Caco-2 (cell line): ENCODE results near the gene FAM50B. TPM values are rescaled to one million over a fixed set of nuclear protein-coding genes. Genes with fewer than 3 reads are reported as not detected.

Source experiments
- BruUV-seq: library from RNA; stranded (reverse); fragments of 400-500 nt; replicated peaks from 2 replicates; lab custom pipeline; 2021; lab: Mats Ljungman, UMichigan
- CTCF ChIA-PET: fragments of 300-600 bp; sonication (Branson Sonifier 250); formaldehyde crosslinking; loops from one replicate; lab custom pipeline; 2022; ENCODE audit warnings: antibody characterized with exemption; lab: Charles Lee
- POLR2A ChIA-PET: fragments of 300-600 bp; sonication (Branson Sonifier 250); formaldehyde crosslinking; loops from one replicate; lab custom pipeline; 2022; ENCODE audit warnings: antibody characterized with exemption; lab: Charles Lee
- DNase-seq, 2 experiments: peaks; one replicate each; pipeline versions ENCODE4 v3.0.0 to v3.0.0-alpha.2; 2020 to 2022
- H3K27me3 ChIP-seq: replicated peaks from 2 replicates; pipeline ENCODE4 v1.6.0; 2011; ENCODE audit warnings: low read length; ENCODE audit not compliant: control insufficient read depth, insufficient read depth
- H3K36me3 ChIP-seq: 2 replicates; pipeline ENCODE4 v1.5.1; 2011; ENCODE audit warnings: low read length; ENCODE audit not compliant: control insufficient read depth, insufficient read depth
- H3K4me1 ChIP-seq: fragments of 250-450 bp; sonication (Bioruptor Pico); 2 replicates; pipeline ENCODE4 v1.5.1; 2020; ENCODE audit warnings: mild to moderate bottlenecking
- H3K4me3 ChIP-seq: 2 replicates; pipeline ENCODE4 v1.5.1; 2011; ENCODE audit warnings: low read depth, mild to moderate bottlenecking, control low read depth, low read length
- H3K9me3 ChIP-seq: fragments of 250-450 bp; sonication (Bioruptor Pico); 2 replicates; pipeline ENCODE4 v1.5.1; 2020; ENCODE audit warnings: mild to moderate bottlenecking, moderate library complexity
- H3K27ac Mint-ChIP-seq: one replicate; pipeline ENCODE4 v1.8.0; 2022; ENCODE audit warnings: mixed read lengths; ENCODE audit not compliant: unreplicated experiment
- H3K27me3 Mint-ChIP-seq: one replicate; pipeline ENCODE4 v1.8.0; 2022; ENCODE audit warnings: mixed read lengths; ENCODE audit not compliant: insufficient read depth, unreplicated experiment
- H3K36me3 Mint-ChIP-seq: one replicate; pipeline ENCODE4 v1.8.0; 2022; ENCODE audit warnings: mild to moderate bottlenecking, mixed read lengths; ENCODE audit not compliant: insufficient read depth, unreplicated experiment
- H3K4me1 Mint-ChIP-seq: one replicate; pipeline ENCODE4 v1.8.0; 2022; ENCODE audit warnings: low read depth, mixed read lengths; ENCODE audit not compliant: unreplicated experiment
- H3K4me3 Mint-ChIP-seq: one replicate; pipeline ENCODE4 v1.8.0; 2022; ENCODE audit warnings: mild to moderate bottlenecking, moderate library complexity, mixed read lengths; ENCODE audit not compliant: unreplicated experiment
- H3K9me3 Mint-ChIP-seq: one replicate; pipeline ENCODE4 v1.8.0; 2022; ENCODE audit warnings: mixed read lengths; ENCODE audit not compliant: unreplicated experiment
- CTCF ChIP-seq, 2 experiments: fragments of 200-600 bp in 1 of 2; IDR thresholded peaks; 1 replicate in 1 of 2; 2 replicates in 1 of 2; pipeline versions ENCODE4 v1.5.1 to v1.8.0; 2011 to 2022; ENCODE audit warnings: antibody characterized with exemption in 1 of 2, control low read depth in 1 of 2, inconsistent platforms in 1 of 2, low read depth in 1 of 2, low read length in 1 of 2, mild to moderate bottlenecking in 1 of 2, moderate library complexity in 1 of 2; ENCODE audit not compliant: insufficient read depth in 1 of 2, severe bottlenecking in 1 of 2, unreplicated experiment in 1 of 2
- intact Hi-C: fragments of 100-400 bp; cut with micrococcal nuclease; formaldehyde crosslinking; loops from one replicate; pipeline ENCODE4 v1.10.0; 2022; ENCODE audit not compliant: unreplicated experiment
- total RNA-seq: library from RNA; stranded (reverse); gene quantifications from 2 replicates; pipeline ENCODE4 v1.2.3, GENCODE V29; 2022

FAM50B gene
- total RNA-seq, 1 experiment from 2014 or later: not detected

- no peaks in the 10 kb centered on the region for H3K9me3 Mint-ChIP-seq
These were observed 35.3 kb upstream of the FAM50B start for GRCh38 chr6:3813918-3814317.

GRCh38 chr6:3814539-3814938, 34.6 kb upstream of the FAM50B start:
- intact Hi-C loops: no loop called here
- Histone ChIP-seq H3K4me1 (no peaks in the 10 kb centered on the region), H3K4me3 (no peak overlapping the region), H3K36me3 (no peaks in the 10 kb centered on the region), H3K27me3 (no peaks in the 10 kb centered on the region), H3K9me3 (no peaks in the 10 kb centered on the region)
- no TSS peak for BruUV-seq
- ChIA-PET POLR2A (no interaction called here), CTCF (no interaction called here)
- TF ChIP-seq CTCF (IDR thresholded peaks at IDR 0.05; ENCODE audit: insufficient read depth in 1 of 2, low read depth in 1 of 2, low read length in 1 of 2, severe bottlenecking in 1 of 2, unreplicated experiment in 1 of 2): no peak
- Mint-ChIP-seq H3K4me1 (no peaks in the 10 kb centered on the region), H3K27ac (no peak overlapping the region), H3K36me3 (no peaks in the 10 kb centered on the region), H3K27me3 (no peaks in the 10 kb centered on the region), H3K9me3 (no peaks in the 10 kb centered on the region), H3K4me3 (no peak overlapping the region)
- no peak for DNase-seq

More at GRCh38 chr6:3813918-3814317, 35.3 kb upstream of the FAM50B start:
- Mint-ChIP-seq H3K27me3 (no peaks in the 10 kb centered on the region), H3K36me3 (no peaks in the 10 kb centered on the region), H3K27ac (no peak overlapping the region), H3K4me1 (peaks cover 3% of the 10 kb centered on the region), H3K4me3 (no peak overlapping the region)
- Histone ChIP-seq H3K27me3 (no peaks in the 10 kb centered on the region), H3K9me3 (no peaks in the 10 kb centered on the region), H3K36me3 (no peaks in the 10 kb centered on the region), H3K4me3 (no peak overlapping the region), H3K4me1 (peaks cover 3% of the 10 kb centered on the region)
- intact Hi-C loops: no loop called here
- no peak for DNase-seq
- TF ChIP-seq CTCF (IDR thresholded peaks at IDR 0.05; ENCODE audit: insufficient read depth in 1 of 2, low read depth in 1 of 2, low read length in 1 of 2, severe bottlenecking in 1 of 2, unreplicated experiment in 1 of 2): no peak
- CTCF ChIA-PET: no interaction called here
- POLR2A ChIA-PET: no interaction called here
- BruUV-seq: no TSS peak

GRCh38 chr6:3816251-3816650, 32.9 kb upstream of the FAM50B start:
- CTCF ChIA-PET: no interaction called here
- intact Hi-C loops: no loop called here
- no peak for DNase-seq

More at GRCh38 chr6:3816251-3816650, 32.9 kb upstream of the FAM50B start:
- H3K4me1 ChIP-seq: no peaks in the 10 kb centered on the region
- Mint-ChIP-seq H3K9me3 (no peaks in the 10 kb centered on the region), H3K36me3 (no peaks in the 10 kb centered on the region), H3K27ac (no peak overlapping the region), H3K4me3 (no peak overlapping the region), H3K4me1 (no peaks in the 10 kb centered on the region), H3K27me3 (no peaks in the 10 kb centered on the region)
- H3K4me3 ChIP-seq: no peak overlapping the region
- BruUV-seq: no TSS peak
- no peak for TF ChIP-seq CTCF (IDR thresholded peaks at IDR 0.05; ENCODE audit: insufficient read depth in 1 of 2, low read depth in 1 of 2, low read length in 1 of 2, severe bottlenecking in 1 of 2, unreplicated experiment in 1 of 2)
- H3K36me3 ChIP-seq: no peaks in the 10 kb centered on the region
- no peaks in the 10 kb centered on the region for H3K27me3 ChIP-seq
- POLR2A ChIA-PET: no interaction called here
- H3K9me3 ChIP-seq: no peaks in the 10 kb centered on the region
